HG03066 (cell line): ENCODE measurements around the gene GTF2IRD1.
"Not testable (repeated sequence)": the region's sequence is repeated elsewhere in the genome, so short reads cannot be mapped to it uniquely, and the experiment has no call there.

ENCODE experiments used
- ATAC-seq: cut with Tn5 transposase; IDR thresholded peaks from one replicate; pipeline ENCODE4 v1.9.1; 2021; ENCODE audit warnings: low read depth; ENCODE audit not compliant: unreplicated experiment

GTF2IRD1 gene

GRCh38 chr7:74453322-74454011 is at the start of gene GTF2IRD1:
Gene GTF2IRD1 (plus strand): TSS chr7:74453906. CDS start chr7:74508081, 54,175 bp downstream.
- ATAC-seq = no peak

GRCh38 chr7:74404388-74404700 is 49.4 kb upstream of the GTF2IRD1 start:
- ATAC-seq = no peak

GRCh38 chr7:74404741-74405140 is 49.0 kb upstream of the GTF2IRD1 start:
- no peak for ATAC-seq

DNA sequence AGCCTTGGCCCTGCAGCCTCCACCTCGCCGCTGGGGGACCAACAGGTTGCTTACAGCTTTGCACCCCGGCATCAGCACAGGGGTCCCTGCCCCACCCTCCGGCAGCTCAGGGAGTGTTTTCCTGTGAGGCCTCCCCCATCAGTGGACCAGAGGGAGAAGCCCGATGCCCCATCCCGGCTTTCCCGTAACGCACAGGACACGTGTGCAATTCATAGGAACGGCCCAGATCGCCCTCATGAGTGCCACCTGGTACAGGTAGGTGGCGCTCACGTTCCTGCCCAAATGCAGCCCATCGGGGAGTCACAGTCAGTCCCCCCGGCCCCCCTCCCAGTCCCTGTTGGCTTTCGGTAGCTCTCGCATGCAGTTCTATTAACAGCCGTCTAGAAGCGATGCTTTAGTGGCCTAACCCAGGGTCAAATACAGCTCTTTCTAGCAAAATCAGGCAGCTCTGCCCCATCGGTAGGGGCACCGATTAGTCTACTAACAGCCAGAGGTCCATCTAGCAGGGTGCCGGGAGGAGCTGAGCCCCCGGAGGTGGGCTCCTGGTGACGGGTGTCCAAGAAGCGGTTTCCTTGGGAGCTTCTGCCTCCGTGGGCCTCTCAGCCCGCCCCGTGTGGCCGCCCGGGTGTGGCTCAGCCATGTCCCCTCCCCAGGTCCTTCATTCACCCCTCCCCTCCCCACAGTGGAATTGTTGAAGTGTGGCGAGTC is 48.4 kb upstream of the GTF2IRD1 start:
- no peak for ATAC-seq

DNA sequence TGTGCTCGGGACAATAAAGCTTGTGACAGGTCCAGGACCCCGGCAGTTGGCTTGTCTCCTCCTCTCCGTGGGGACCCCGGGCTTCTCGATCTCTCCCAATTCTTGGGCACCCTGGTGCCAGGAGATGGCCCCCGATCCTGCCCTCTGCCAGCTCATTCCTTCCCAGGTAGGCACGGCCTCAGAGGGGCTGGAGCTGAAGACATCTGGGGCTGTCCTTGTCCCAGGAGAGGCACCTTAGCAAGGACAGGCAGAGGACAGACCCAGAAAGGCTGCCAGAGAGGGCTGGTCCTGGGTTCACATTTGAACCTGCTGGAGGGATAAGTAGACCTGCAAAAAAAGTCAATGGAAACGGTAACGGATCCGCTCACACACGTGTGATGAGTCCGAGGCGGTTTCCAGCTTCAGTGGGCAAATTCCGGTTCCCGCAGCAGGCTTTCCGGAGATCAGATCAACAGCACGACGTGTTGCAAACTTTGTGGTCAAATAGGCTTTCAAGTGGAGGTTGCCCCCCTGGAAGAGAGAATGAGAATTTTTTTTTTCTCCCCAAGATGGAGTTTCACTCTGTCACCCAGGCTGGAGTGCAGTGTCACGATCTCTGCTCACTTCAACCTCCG is 47.7 kb upstream of the GTF2IRD1 start:
- no peak for ATAC-seq

- ATAC-seq = no peak
Observed at GRCh38 chr7:74407958-74408357, 45.7 kb upstream of the GTF2IRD1 start.

- no peak for ATAC-seq
Observed at GRCh38 chr7:74409571-74409970, 44.1 kb upstream of the GTF2IRD1 start.

- no peak for ATAC-seq
Observed at GRCh38 chr7:74410772-74411171, 42.9 kb upstream of the GTF2IRD1 start.

GRCh38 chr7:74411571-74411970 is 42.1 kb upstream of the GTF2IRD1 start:
- ATAC-seq = not testable (repeated sequence)

DNA sequence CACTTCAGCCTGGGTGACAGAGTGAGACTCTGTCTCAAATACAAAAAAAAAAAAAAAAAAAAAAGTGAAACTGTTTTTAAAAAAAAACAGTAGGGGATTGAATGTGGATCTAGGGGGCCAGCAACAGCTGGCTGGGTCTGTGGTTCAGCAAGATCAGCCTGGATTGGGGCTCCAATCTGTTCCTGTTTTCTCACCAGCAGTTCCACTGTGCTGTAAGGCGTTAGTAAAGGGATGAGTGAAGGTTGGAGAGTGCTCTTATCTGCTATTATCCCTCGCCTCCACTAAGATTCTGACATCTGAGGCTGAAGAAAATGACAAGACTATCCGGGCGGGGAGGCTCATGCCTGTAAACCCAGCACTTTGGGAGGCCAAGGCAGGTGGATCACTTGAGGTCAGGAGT is 41.6 kb upstream of the GTF2IRD1 start:
- ATAC-seq = no peak

GRCh38 chr7:74412603-74413002 is 41.1 kb upstream of the GTF2IRD1 start:
- ATAC-seq = no peak

GRCh38 chr7:74414595-74415333 is 38.9 kb upstream of the GTF2IRD1 start:
- ATAC-seq = not testable (repeated sequence)

- ATAC-seq = no peak
Observed at GRCh38 chr7:74417419-74417971, 36.2 kb upstream of the GTF2IRD1 start.

DNA sequence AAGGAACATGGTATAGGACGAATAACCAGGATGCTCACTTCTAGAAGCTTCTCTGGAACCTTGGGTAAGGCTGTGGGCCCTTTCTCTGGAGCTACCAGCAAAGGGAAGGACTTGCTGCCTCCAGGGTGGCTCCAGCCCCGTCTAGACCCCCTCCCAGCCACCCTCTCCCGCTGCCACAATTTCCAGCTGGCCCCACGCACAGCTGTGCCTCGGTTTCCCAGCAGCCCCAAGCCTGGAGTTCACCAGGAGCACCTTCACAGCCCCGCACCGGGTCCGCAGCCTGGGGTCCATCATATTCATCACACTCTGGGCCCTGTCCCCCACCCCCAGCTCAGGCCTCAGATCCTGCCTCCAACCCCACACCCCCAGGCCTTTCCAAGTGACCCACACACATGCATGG is 35.6 kb upstream of the GTF2IRD1 start:
- ATAC-seq = no peak

- no peak for ATAC-seq
Observed at GRCh38 chr7:74418538-74418937, 35.2 kb upstream of the GTF2IRD1 start.

DNA sequence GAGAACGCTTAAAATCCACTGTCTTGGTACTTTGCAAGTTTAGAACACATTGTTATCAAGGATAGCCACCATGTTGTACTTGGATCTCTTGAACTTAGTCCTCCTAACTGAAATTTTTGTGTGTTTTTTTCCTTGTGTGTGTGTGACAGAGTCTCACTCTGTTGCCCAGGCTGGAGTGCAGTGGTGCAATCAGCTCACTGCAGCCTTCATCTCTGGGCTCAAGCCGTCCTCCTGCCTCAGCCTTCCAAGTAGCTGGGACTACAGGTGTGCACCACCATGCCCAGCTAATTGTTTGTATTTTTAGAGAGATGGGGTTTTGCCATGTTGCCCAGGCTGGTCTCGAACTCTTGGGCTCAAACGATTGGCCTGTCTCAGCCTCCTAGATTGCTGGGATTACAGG is 34.5 kb upstream of the GTF2IRD1 start:
- ATAC-seq = not testable (repeated sequence)

DNA sequence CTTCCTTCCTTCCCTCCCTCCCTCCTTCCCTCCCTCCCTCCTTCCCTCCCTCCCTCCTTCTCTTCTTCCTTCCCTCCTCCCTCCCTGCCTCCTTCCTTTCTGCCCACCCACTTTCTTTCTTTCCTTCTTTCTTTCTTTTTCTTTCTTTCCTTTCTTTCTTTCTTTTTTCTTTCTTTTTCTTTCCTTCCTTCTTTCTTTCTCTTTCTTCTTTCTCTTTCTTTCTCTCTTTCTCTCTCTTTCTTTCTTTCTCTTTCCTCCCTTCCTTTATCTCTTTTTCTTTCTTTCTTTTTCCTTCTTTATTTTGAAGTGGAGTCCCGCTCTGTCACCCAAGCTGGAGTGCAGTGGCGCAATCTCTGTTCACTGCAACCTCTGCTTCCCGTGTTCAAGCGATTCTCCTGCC is 33.7 kb upstream of the GTF2IRD1 start:
- ATAC-seq = no peak

DNA sequence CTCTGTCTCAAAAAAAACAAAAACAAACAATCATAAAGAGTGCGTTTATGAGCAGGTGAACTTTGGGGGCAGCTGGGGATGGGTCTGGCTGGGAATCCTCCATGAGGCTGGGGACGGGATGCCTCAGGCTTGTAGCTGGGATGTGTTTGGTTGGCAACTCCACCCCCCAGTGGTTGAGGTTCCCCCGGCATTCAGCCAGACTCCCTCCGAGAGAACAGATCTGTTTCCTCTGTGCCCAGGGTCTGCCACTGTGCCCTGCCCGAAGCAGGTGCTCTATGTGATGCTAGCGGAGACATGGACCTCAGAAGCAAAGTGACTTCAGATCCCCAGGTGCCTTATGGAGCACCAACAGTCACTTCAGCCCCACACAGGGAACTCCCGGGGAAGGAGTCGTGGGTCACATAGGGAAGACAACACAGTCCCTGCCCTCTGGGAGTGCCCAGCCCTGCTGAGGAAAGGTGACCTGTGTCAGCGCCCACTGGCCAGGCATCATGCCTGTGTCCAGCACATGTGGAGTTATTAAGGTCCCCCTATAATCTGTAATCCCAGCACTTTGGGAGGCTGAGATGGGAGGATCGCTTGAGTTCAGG is 29.3 kb upstream of the GTF2IRD1 start:
- no peak for ATAC-seq

DNA sequence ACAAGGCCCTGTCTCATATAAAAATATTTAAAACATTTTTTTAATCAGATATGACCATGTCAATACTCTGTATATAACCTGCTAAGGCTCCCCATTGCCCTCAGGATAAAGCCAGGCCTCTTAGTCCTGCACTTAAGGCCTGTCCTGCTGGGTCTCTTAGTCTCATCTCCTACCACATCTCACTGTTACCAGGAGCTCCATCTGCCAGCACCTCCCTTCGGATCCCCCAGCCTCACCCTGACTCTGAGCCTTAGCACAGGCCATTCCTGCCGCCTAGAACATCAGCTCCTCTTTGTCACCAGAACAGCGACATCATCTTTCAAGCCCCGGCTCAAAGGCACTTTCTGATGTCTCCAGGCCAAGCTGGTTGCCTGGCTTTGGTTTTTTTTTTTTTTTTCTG is 25.7 kb upstream of the GTF2IRD1 start:
- no peak for ATAC-seq

GRCh38 chr7:74429153-74429747 is 24.5 kb upstream of the GTF2IRD1 start:
- ATAC-seq = no peak
